Adipocyte (in vitro differentiated cells): Measurements from ENCODE around the gene ZNF526.
A peak's percentile ranks its signal among the peaks of the same experiment; 100 is the strongest.

Experiments used
- DNase-seq: peaks from one replicate; pipeline ENCODE4 v3.0.0-alpha.2; 2015; ENCODE audit warnings: low read depth
- H3K27me3 ChIP-seq: replicated peaks from 2 replicates; pipeline ENCODE4 v1.7.0; 2013; ENCODE audit warnings: mild to moderate bottlenecking, low read length, moderate library complexity; ENCODE audit not compliant: control insufficient read depth, insufficient read depth
- H3K36me3 ChIP-seq: 2 replicates; pipeline ENCODE4 v1.7.0; 2013; ENCODE audit warnings: low read length, mild to moderate bottlenecking, moderate library complexity; ENCODE audit not compliant: control insufficient read depth, insufficient read depth, severe bottlenecking
- H3K4me1 ChIP-seq: 2 replicates; pipeline ENCODE4 v1.7.0; 2013; ENCODE audit warnings: mild to moderate bottlenecking, low read length, moderate library complexity; ENCODE audit not compliant: control insufficient read depth, insufficient read depth
- H3K4me3 ChIP-seq: 2 replicates; pipeline ENCODE4 v1.7.0; 2013; ENCODE audit warnings: mild to moderate bottlenecking, low read length, moderate library complexity
- H3K9ac ChIP-seq: 2 replicates; pipeline ENCODE4 v1.7.0; 2013; ENCODE audit warnings: mild to moderate bottlenecking, low read length, moderate library complexity
- H3K9me3 ChIP-seq: 2 replicates; pipeline ENCODE4 v1.7.0; 2013; ENCODE audit warnings: mild to moderate bottlenecking, low read length, moderate library complexity; ENCODE audit not compliant: control insufficient read depth

Gene ZNF526

GRCh38 chr19:42178791-42179674 is 41.1 kb upstream of the ZNF526 start:
- Histone ChIP-seq H3K4me1 (peaks cover 8% of the 10 kb centered on the region), H3K27me3 (peaks cover 63% of the 10 kb centered on the region), H3K36me3 (no peaks in the 10 kb centered on the region), H3K9me3 (no peaks in the 10 kb centered on the region), H3K4me3 (no peak overlapping the region), H3K9ac (no peak overlapping the region)
- DNase-seq, result peak; percentile 12

- Histone ChIP-seq H3K4me3 (no peak overlapping the region), H3K27me3 (peaks cover 22% of the 10 kb centered on the region), H3K9me3 (no peaks in the 10 kb centered on the region), H3K9ac (peak overlapping the region; percentile 9), H3K4me1 (peaks cover 10% of the 10 kb centered on the region), H3K36me3 (no peaks in the 10 kb centered on the region)
- DNase-seq, result peak; percentile 93
Measured at GRCh38 chr19:42184401-42184861, 35.7 kb upstream of the ZNF526 start.

- DNase-seq, result no peak
- Histone ChIP-seq H3K27me3 (peaks cover 14% of the 10 kb centered on the region), H3K9ac (no peak overlapping the region), H3K4me3 (no peak overlapping the region), H3K4me1 (peaks cover 10% of the 10 kb centered on the region), H3K36me3 (no peaks in the 10 kb centered on the region), H3K9me3 (no peaks in the 10 kb centered on the region)
Measured at GRCh38 chr19:42185277-42185676, 34.8 kb upstream of the ZNF526 start.

GRCh38 chr19:42188665-42189064 is 31.4 kb upstream of the ZNF526 start:
- H3K9ac ChIP-seq, result no peak overlapping the region
- peaks cover 15% of the 10 kb centered on the region for H3K4me1 ChIP-seq
- H3K4me3 ChIP-seq, result no peak overlapping the region
- H3K9me3 ChIP-seq, result peaks cover 6% of the 10 kb centered on the region
- DNase-seq, result no peak
- H3K27me3 ChIP-seq, result no peaks in the 10 kb centered on the region
- no peaks in the 10 kb centered on the region for H3K36me3 ChIP-seq

GRCh38 chr19:42189133-42189532 is 31.0 kb upstream of the ZNF526 start:
- no peak for DNase-seq
- Histone ChIP-seq H3K9me3 (peaks cover 6% of the 10 kb centered on the region), H3K27me3 (no peaks in the 10 kb centered on the region), H3K36me3 (no peaks in the 10 kb centered on the region), H3K9ac (no peak overlapping the region), H3K4me1 (peaks cover 15% of the 10 kb centered on the region), H3K4me3 (no peak overlapping the region)

GRCh38 chr19:42191330-42191729 is 28.8 kb upstream of the ZNF526 start:
- Histone ChIP-seq H3K4me1 (peaks cover 6% of the 10 kb centered on the region), H3K4me3 (no peak overlapping the region), H3K9ac (no peak overlapping the region), H3K9me3 (peaks cover 6% of the 10 kb centered on the region), H3K27me3 (no peaks in the 10 kb centered on the region), H3K36me3 (no peaks in the 10 kb centered on the region)
- DNase-seq, result no peak

GRCh38 chr19:42191855-42192254 is 28.3 kb upstream of the ZNF526 start:
- DNase-seq, result peak; percentile 15
- Histone ChIP-seq H3K4me3 (no peak overlapping the region), H3K4me1 (peaks cover 6% of the 10 kb centered on the region), H3K27me3 (no peaks in the 10 kb centered on the region), H3K9me3 (peaks cover 6% of the 10 kb centered on the region), H3K36me3 (no peaks in the 10 kb centered on the region), H3K9ac (no peak overlapping the region)

GRCh38 chr19:42193294-42193693 is 26.8 kb upstream of the ZNF526 start:
- H3K4me1 ChIP-seq, result peaks cover 9% of the 10 kb centered on the region
- H3K27me3 ChIP-seq, result no peaks in the 10 kb centered on the region
- DNase-seq, result no peak
- no peaks in the 10 kb centered on the region for H3K36me3 ChIP-seq
- peaks cover 6% of the 10 kb centered on the region for H3K9me3 ChIP-seq
- no peak overlapping the region for H3K4me3 ChIP-seq
- no peak overlapping the region for H3K9ac ChIP-seq

- H3K36me3 ChIP-seq, result peaks cover 3% of the 10 kb centered on the region
- peaks cover 6% of the 10 kb centered on the region for H3K9me3 ChIP-seq
- no peak overlapping the region for H3K9ac ChIP-seq
- H3K4me1 ChIP-seq, result peaks cover 9% of the 10 kb centered on the region
- DNase-seq, result no peak
- no peaks in the 10 kb centered on the region for H3K27me3 ChIP-seq
- no peak overlapping the region for H3K4me3 ChIP-seq
Measured at GRCh38 chr19:42193706-42194105, 26.4 kb upstream of the ZNF526 start.

- no peak for DNase-seq
- Histone ChIP-seq H3K4me1 (peaks cover 9% of the 10 kb centered on the region), H3K36me3 (peaks cover 14% of the 10 kb centered on the region), H3K9me3 (peaks cover 6% of the 10 kb centered on the region), H3K27me3 (no peaks in the 10 kb centered on the region), H3K9ac (no peak overlapping the region), H3K4me3 (no peak overlapping the region)
Measured at GRCh38 chr19:42196011-42197001, 23.8 kb upstream of the ZNF526 start.

- no peak overlapping the region for H3K4me3 ChIP-seq
- H3K4me1 ChIP-seq, result peaks cover 12% of the 10 kb centered on the region
- DNase-seq, result no peak
- no peaks in the 10 kb centered on the region for H3K27me3 ChIP-seq
- peaks cover 21% of the 10 kb centered on the region for H3K36me3 ChIP-seq
- H3K9ac ChIP-seq, result no peak overlapping the region
- peaks cover 6% of the 10 kb centered on the region for H3K9me3 ChIP-seq
Measured at GRCh38 chr19:42197375-42197817, 22.7 kb upstream of the ZNF526 start.
